ENCODE measurements around the gene ZNF740. TPM values are rescaled to one million over a fixed set of nuclear protein-coding genes. Genes with fewer than 3 reads are reported as not detected.

Gene ZNF740
- total RNA-seq, 1 donor from 2014 or later: 38.4 TPM

DNA sequence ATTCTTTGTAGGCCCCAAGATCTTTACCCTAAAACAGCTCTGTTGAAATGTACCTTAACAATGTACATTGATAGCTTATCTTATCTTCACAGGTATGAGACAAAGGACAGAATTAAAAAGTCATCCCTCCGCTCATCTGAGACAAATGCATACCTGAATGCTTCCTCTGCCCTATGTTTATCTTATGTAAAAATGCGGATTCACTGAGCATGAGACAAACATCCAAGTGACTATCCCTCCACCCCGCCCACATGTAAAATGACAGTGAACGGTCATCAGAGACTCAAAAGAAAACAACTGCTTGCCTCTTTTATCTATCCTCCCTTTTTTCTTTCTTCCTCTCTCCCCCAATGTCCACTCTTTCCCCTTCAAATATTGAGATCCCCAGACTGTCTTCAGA, 37.2 kb upstream of the ZNF740 start:
- Histone ChIP-seq H3F3A (ENCODE audit: low read depth) (peaks cover 15% of the 10 kb centered on the region), H3K27me3 (no peaks in the 10 kb centered on the region), H3K9me3 (ENCODE audit: low read depth) (no peaks in the 10 kb centered on the region), H3K36me3 (no peaks in the 10 kb centered on the region), H4K20me1 (ENCODE audit: low read depth) (no peaks in the 10 kb centered on the region), H3K4me3 (no peak overlapping the region), H3K4me1 (no peaks in the 10 kb centered on the region), H3K27ac (no peak overlapping the region), H3K4me2 (no peak overlapping the region), H2AFZ (replicated peaks) (no peak overlapping the region), H3K9ac (no peak overlapping the region), H3K79me2 (ENCODE audit: low read depth) (no peaks in the 10 kb centered on the region)
- H3K4me1 Mint-ChIP-seq: no peaks in the 10 kb centered on the region
- H3K27me3 Mint-ChIP-seq (ENCODE audit: insufficient read depth, low read depth): peaks cover 8% of the 10 kb centered on the region
- TF ChIP-seq EZH2 (IDR thresholded peaks at IDR 0.05) (no peak), EZH2phosphoT487 (IDR thresholded peaks at IDR 0.05) (no peak)
- TF ChIP-seq, protein P1, sequence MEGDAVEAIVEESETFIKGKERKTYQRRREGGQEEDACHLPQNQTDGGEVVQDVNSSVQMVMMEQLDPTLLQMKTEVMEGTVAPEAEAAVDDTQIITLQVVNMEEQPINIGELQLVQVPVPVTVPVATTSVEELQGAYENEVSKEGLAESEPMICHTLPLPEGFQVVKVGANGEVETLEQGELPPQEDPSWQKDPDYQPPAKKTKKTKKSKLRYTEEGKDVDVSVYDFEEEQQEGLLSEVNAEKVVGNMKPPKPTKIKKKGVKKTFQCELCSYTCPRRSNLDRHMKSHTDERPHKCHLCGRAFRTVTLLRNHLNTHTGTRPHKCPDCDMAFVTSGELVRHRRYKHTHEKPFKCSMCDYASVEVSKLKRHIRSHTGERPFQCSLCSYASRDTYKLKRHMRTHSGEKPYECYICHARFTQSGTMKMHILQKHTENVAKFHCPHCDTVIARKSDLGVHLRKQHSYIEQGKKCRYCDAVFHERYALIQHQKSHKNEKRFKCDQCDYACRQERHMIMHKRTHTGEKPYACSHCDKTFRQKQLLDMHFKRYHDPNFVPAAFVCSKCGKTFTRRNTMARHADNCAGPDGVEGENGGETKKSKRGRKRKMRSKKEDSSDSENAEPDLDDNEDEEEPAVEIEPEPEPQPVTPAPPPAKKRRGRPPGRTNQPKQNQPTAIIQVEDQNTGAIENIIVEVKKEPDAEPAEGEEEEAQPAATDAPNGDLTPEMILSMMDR (IDR thresholded peaks at IDR 0.05): no peak
- H3K4me3 Mint-ChIP-seq: no peak overlapping the region
- H3K27ac Mint-ChIP-seq: no peak overlapping the region
- H3K36me3 Mint-ChIP-seq: no peaks in the 10 kb centered on the region
- peaks cover 15% of the 10 kb centered on the region for H3K9me3 Mint-ChIP-seq
- no peak for DNase-seq (ENCODE audit: low spot score)

DNA sequence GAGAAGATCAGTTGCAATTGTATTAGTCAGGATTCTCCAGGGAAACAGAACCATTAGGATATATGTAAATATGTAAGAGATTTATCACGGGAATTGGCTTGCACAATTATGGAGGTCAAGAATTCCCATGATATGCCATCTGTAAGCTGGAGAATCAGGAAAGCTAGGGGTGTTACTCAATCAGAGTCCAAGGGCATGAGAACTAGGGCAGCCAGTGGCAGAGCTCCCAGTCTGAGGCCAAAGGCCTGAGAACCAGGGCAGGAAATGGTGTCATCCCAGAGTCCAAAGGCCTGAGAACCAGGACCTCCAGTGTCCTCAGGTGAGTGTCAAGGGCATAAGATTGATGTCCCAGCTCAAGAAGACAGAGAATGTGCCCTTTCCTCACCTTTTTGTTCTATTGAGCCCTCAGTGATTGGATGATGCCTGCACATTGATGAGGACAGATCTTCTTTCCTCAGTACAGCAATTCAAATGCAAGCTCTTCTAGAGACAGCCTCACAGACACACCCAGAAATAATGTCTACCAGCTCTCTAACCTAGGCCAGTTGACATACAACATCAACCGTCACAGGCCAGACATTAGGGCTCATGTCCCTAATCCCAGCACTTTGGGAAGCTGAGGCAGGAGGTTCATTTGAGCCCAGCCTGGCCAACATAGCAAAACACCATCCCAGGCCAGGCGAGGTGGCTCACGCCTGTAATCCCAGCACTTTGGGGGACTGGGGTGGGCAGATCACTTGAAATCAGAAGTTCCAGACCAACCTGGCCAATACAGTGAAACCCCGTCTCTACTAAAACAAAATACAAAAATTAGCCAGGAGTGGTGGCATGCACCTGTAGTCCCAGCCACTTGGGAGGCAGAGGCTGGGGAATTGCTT, 34.9 kb upstream of the ZNF740 start:
- no peak for DNase-seq (ENCODE audit: low spot score)
- no peaks in the 10 kb centered on the region for H3K36me3 ChIP-seq
- no peaks in the 10 kb centered on the region for H3K79me2 ChIP-seq (ENCODE audit: low read depth)
- no peaks in the 10 kb centered on the region for H3K9me3 ChIP-seq (ENCODE audit: low read depth)
- no peak overlapping the region for H3K4me2 ChIP-seq
- TF ChIP-seq EZH2 (IDR thresholded peaks at IDR 0.05): no peak
- TF ChIP-seq, protein P1 (IDR thresholded peaks at IDR 0.05): no peak
- no peak for TF ChIP-seq EZH2phosphoT487 (IDR thresholded peaks at IDR 0.05)
- no peak overlapping the region for H2AFZ ChIP-seq (replicated peaks)
- Mint-ChIP-seq H3K36me3 (no peaks in the 10 kb centered on the region), H3K9me3 (no peaks in the 10 kb centered on the region), H3K27ac (no peak overlapping the region), H3K27me3 (ENCODE audit: insufficient read depth, low read depth) (peaks cover 2% of the 10 kb centered on the region), H3K4me1 (peaks cover under 1% of the 10 kb centered on the region), H3K4me3 (no peak overlapping the region)
- H3K27me3 ChIP-seq: no peaks in the 10 kb centered on the region
- no peak overlapping the region for H3K4me3 ChIP-seq
- H4K20me1 ChIP-seq (ENCODE audit: low read depth): no peaks in the 10 kb centered on the region
- no peaks in the 10 kb centered on the region for H3K4me1 ChIP-seq
- peaks cover 15% of the 10 kb centered on the region for H3F3A ChIP-seq (ENCODE audit: low read depth)
- no peak overlapping the region for H3K9ac ChIP-seq
- no peak overlapping the region for H3K27ac ChIP-seq

DNA sequence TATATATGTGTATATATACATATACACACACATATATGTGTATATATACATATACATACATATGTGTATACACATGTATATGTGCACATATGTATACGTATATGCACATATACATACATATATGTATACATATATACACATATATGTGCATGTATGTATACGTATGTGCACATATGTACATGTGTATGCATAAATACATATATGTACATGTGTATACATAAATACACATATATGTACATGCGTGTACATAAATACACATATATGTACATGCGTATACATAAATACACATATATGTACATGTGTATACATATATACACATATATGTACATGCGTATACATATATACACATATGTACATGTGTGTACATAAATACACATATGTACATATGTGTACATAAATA, 33.3 kb upstream of the ZNF740 start:
- H3K9me3 Mint-ChIP-seq: no peaks in the 10 kb centered on the region
- Histone ChIP-seq H3F3A (ENCODE audit: low read depth) (peaks cover 15% of the 10 kb centered on the region), H3K4me3 (no peak overlapping the region), H3K27me3 (no peaks in the 10 kb centered on the region), H3K4me2 (no peak overlapping the region), H3K4me1 (no peaks in the 10 kb centered on the region), H4K20me1 (ENCODE audit: low read depth) (no peaks in the 10 kb centered on the region), H3K9me3 (ENCODE audit: low read depth) (no peaks in the 10 kb centered on the region), H2AFZ (replicated peaks) (no peak overlapping the region), H3K79me2 (ENCODE audit: low read depth) (no peaks in the 10 kb centered on the region), H3K27ac (no peak overlapping the region), H3K9ac (no peak overlapping the region), H3K36me3 (no peaks in the 10 kb centered on the region)
- H3K4me1 Mint-ChIP-seq: peaks cover 4% of the 10 kb centered on the region
- DNase-seq (ENCODE audit: low spot score): no peak
- H3K27ac Mint-ChIP-seq: no peak overlapping the region
- no peaks in the 10 kb centered on the region for H3K36me3 Mint-ChIP-seq
- no peak for TF ChIP-seq EZH2 (IDR thresholded peaks at IDR 0.05)
- no peak for TF ChIP-seq EZH2phosphoT487 (IDR thresholded peaks at IDR 0.05)
- TF ChIP-seq, protein P1 (IDR thresholded peaks at IDR 0.05): no peak
- peaks cover 4% of the 10 kb centered on the region for H3K27me3 Mint-ChIP-seq (ENCODE audit: insufficient read depth, low read depth)
- no peak overlapping the region for H3K4me3 Mint-ChIP-seq
